ENCODE results near the gene WRNIP1.

DNA sequence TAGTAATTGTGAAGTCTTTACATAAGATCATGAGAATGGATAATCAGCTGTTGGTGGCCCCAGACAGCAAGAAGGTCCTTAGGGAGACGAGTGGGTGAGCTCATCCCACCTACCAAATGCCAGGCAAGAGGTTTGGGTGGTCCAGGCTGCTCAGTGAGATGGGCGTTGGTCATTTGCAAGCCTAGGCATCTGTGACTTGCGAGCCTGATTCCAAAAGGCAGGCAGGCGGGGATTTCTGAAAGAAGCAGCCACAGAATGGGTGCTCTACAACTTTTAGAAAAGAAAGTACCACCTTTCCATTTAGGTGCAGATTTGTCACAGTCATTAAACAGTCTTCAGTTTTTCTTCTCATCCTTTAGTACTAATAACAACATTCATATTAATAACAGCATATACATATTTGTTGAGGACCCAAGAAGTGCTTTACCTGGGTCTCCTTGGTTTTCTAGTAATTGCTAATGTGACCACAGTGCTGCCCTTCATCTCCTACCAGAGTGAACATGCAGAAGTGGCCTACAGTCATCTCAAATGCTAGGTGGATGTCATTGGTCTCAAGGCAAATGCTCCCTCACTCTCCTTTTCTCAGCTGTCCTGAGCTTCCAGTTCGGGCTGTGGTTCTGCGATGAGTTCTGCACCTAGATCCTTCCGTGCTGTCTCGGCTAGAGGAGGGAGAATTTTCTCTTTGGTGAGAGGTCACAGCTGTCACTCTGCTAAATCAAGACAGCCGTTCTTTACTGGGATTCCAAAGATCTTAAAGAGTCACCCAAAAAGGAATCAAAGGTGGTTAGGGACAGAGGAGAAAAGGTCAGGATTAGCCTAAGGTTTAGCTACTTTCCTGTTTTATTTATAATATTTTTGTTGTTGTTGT lies 2.7 kb downstream of the WRNIP1 start:
- TF ChIP-seq POLR2A (IDR thresholded peaks at IDR 0.05), result no peak
- TF ChIP-seq, protein P1, sequence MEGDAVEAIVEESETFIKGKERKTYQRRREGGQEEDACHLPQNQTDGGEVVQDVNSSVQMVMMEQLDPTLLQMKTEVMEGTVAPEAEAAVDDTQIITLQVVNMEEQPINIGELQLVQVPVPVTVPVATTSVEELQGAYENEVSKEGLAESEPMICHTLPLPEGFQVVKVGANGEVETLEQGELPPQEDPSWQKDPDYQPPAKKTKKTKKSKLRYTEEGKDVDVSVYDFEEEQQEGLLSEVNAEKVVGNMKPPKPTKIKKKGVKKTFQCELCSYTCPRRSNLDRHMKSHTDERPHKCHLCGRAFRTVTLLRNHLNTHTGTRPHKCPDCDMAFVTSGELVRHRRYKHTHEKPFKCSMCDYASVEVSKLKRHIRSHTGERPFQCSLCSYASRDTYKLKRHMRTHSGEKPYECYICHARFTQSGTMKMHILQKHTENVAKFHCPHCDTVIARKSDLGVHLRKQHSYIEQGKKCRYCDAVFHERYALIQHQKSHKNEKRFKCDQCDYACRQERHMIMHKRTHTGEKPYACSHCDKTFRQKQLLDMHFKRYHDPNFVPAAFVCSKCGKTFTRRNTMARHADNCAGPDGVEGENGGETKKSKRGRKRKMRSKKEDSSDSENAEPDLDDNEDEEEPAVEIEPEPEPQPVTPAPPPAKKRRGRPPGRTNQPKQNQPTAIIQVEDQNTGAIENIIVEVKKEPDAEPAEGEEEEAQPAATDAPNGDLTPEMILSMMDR (IDR thresholded peaks at IDR 0.05), result no peak

Measured in thyroid gland (tissue), 4 donors.